Activated naive CD4-positive, alpha-beta T cell treated with anti-CD3 and anti-CD28 coated beads, Interleukin-2, amount 10 ng/mL, durations not matched to agents 7 days and 5 days (primary cell): ENCODE measurements around the gene ZBTB20.

Experiments
- CTCF ChIA-PET: fragments of 350-600 bp; sonication (Branson Sonifier 250); formaldehyde crosslinking; loops from one replicate; lab custom pipeline; 2021; ENCODE audit warnings: antibody characterized with exemption; lab: Charles Lee
- DNase-seq: peaks from one replicate; pipeline ENCODE4 v3.0.0-alpha.2; 2020
- H3K27ac Mint-ChIP-seq: one replicate; pipeline ENCODE4 v1.8.0; 2021; ENCODE audit warnings: mild to moderate bottlenecking, moderate library complexity, mixed read lengths
- H3K27me3 Mint-ChIP-seq: one replicate; pipeline ENCODE4 v1.8.0; 2021; ENCODE audit warnings: mild to moderate bottlenecking, mixed read lengths
- H3K36me3 Mint-ChIP-seq: one replicate; pipeline ENCODE4 v1.8.0; 2021; ENCODE audit warnings: mixed read lengths
- H3K4me1 Mint-ChIP-seq: one replicate; pipeline ENCODE4 v1.8.0; 2021; ENCODE audit warnings: mixed read lengths
- H3K4me3 Mint-ChIP-seq: one replicate; pipeline ENCODE4 v1.8.0; 2021; ENCODE audit warnings: mild to moderate bottlenecking, moderate library complexity, mixed read lengths
- H3K9me3 Mint-ChIP-seq: one replicate; pipeline ENCODE4 v1.8.0; 2021; ENCODE audit warnings: mixed read lengths

ZBTB20 gene

DNA sequence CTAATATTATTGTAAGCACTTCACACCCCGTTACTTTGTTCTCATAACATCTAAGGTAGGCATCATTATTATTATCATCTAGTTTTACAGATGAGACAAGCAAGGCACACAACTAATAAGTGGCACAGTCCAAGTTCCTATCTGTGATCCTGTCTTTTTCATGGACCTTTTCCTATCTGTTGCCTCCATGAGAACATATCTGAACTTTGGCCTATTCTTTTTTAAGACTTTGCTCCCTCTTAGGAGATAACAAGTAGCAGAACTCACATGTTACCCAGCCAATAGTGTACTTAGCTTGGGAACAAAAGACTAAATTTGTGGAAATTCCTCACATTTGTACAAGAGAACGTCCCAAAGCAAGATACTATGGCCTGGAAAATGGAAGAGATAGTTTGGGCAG is 680.8 kb downstream of the ZBTB20 start:
- CTCF ChIA-PET = no interaction called here
- Mint-ChIP-seq H3K4me3 (no peak overlapping the region), H3K27me3 (no peaks in the 10 kb centered on the region), H3K27ac (no peak overlapping the region), H3K4me1 (no peaks in the 10 kb centered on the region), H3K9me3 (no peaks in the 10 kb centered on the region), H3K36me3 (no peaks in the 10 kb centered on the region)
- DNase-seq = no peak

- Mint-ChIP-seq H3K4me1 (no peaks in the 10 kb centered on the region), H3K4me3 (no peak overlapping the region), H3K27me3 (no peaks in the 10 kb centered on the region), H3K27ac (no peak overlapping the region), H3K9me3 (no peaks in the 10 kb centered on the region), H3K36me3 (no peaks in the 10 kb centered on the region)
- no peak for DNase-seq
- CTCF ChIA-PET = no interaction called here
Measured at GRCh38 chr3:114464548-114464947, 682.5 kb downstream of the ZBTB20 start.

DNA sequence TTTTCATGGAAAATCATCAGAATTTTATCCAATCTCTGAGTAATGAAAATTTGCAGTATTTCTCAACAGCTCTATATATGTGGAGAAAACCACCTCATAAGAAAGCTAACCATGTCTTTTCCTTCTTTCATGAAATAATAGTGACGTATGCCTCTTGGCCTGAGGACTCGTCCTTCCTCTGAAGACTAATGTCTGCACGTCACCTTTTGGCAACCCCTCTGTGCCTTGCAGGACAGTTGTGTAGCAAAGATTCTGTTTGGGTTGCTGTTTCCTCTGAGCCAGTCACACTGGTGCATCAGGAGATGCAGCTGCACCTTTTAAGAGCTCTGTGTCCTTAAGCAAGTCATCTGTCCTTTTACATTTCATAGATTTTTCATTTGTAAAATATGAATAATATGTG is 684.3 kb downstream of the ZBTB20 start:
- no peak overlapping the region for H3K4me3 Mint-ChIP-seq
- no peaks in the 10 kb centered on the region for H3K9me3 Mint-ChIP-seq
- no peak for DNase-seq
- H3K27me3 Mint-ChIP-seq = no peaks in the 10 kb centered on the region
- no peak overlapping the region for H3K27ac Mint-ChIP-seq
- no peaks in the 10 kb centered on the region for H3K36me3 Mint-ChIP-seq
- CTCF ChIA-PET = interaction anchor here (0.5 kb wide), 1 partner anchor 1326 kb away, joined by 3 read pairs; no protein-coding TSS in a partner anchor
- H3K4me1 Mint-ChIP-seq = no peaks in the 10 kb centered on the region

DNA sequence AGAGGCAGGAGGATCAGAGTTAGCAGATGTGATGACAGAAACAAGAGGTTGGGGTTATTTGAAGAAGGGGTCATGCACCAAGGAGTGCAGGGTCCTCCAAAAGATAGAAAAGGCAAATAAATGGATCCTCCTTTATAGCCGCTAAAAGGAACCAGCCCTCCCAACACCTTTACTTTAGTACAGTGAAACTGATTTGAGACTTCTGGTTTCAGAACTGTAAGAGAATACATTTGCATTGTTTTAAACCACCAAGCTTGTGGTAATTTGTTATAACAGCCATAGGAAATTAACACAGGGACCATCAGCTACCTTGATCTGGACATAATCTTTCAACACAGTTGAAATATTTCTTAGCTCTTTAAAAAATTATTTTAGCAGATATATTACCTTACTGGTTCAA is 686.6 kb downstream of the ZBTB20 start:
- no peak for DNase-seq
- no peaks in the 10 kb centered on the region for H3K27me3 Mint-ChIP-seq
- no peak overlapping the region for H3K4me3 Mint-ChIP-seq
- H3K27ac Mint-ChIP-seq = no peak overlapping the region
- H3K4me1 Mint-ChIP-seq = no peaks in the 10 kb centered on the region
- H3K9me3 Mint-ChIP-seq = no peaks in the 10 kb centered on the region
- CTCF ChIA-PET = no interaction called here
- no peaks in the 10 kb centered on the region for H3K36me3 Mint-ChIP-seq

- CTCF ChIA-PET = no interaction called here
- H3K36me3 Mint-ChIP-seq = no peaks in the 10 kb centered on the region
- H3K9me3 Mint-ChIP-seq = no peaks in the 10 kb centered on the region
- H3K27ac Mint-ChIP-seq = no peak overlapping the region
- H3K27me3 Mint-ChIP-seq = peaks cover 2% of the 10 kb centered on the region
- no peak for DNase-seq
- H3K4me1 Mint-ChIP-seq = peaks cover 4% of the 10 kb centered on the region
- H3K4me3 Mint-ChIP-seq = no peak overlapping the region
Measured at GRCh38 chr3:114456742-114457141, 690.3 kb downstream of the ZBTB20 start.

GRCh38 chr3:114455432-114455831 is 691.7 kb downstream of the ZBTB20 start:
- Mint-ChIP-seq H3K9me3 (no peaks in the 10 kb centered on the region), H3K27me3 (peaks cover 5% of the 10 kb centered on the region), H3K4me1 (peaks cover 4% of the 10 kb centered on the region), H3K4me3 (no peak overlapping the region), H3K36me3 (no peaks in the 10 kb centered on the region), H3K27ac (no peak overlapping the region)
- DNase-seq = no peak
- CTCF ChIA-PET = no interaction called here

- Mint-ChIP-seq H3K4me3 (no peak overlapping the region), H3K4me1 (peaks cover 4% of the 10 kb centered on the region), H3K36me3 (no peaks in the 10 kb centered on the region), H3K27ac (no peak overlapping the region), H3K27me3 (peaks cover 5% of the 10 kb centered on the region), H3K9me3 (no peaks in the 10 kb centered on the region)
- CTCF ChIA-PET = no interaction called here
- DNase-seq = no peak
Measured at GRCh38 chr3:114454551-114455251, 692.4 kb downstream of the ZBTB20 start.

DNA sequence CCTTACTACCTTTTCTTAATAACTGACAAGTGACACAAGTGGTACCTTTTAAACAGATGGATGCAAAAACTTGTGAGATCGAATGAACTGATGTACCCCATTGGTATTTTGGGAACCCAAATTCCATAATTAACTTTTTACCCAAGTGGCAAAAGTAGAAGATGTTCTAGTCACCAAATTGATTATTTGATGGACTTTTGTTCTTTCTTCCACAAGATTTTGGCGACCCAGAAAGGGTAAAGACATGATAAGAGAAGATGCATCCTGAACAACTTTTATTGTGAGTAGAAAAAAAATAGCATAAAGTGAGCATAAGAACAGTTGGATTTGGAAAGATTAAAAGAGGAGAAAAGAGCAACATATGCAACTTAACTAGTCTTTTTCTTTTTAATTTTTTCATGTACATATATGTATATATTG is 693.7 kb downstream of the ZBTB20 start:
- Mint-ChIP-seq H3K27ac (no peak overlapping the region), H3K4me3 (no peak overlapping the region), H3K36me3 (no peaks in the 10 kb centered on the region), H3K9me3 (no peaks in the 10 kb centered on the region), H3K27me3 (peaks cover 5% of the 10 kb centered on the region), H3K4me1 (peaks cover 4% of the 10 kb centered on the region)
- CTCF ChIA-PET = interaction anchor here (0.8 kb wide), 1 partner anchor 34 kb away, joined by 3 read pairs; no protein-coding TSS in a partner anchor
- DNase-seq = no peak

GRCh38 chr3:114452937-114453336 is 694.2 kb downstream of the ZBTB20 start:
- H3K4me1 Mint-ChIP-seq = peaks cover 4% of the 10 kb centered on the region
- H3K27me3 Mint-ChIP-seq = peaks cover 5% of the 10 kb centered on the region
- no peak for DNase-seq
- H3K27ac Mint-ChIP-seq = no peak overlapping the region
- CTCF ChIA-PET = interaction anchor here (0.8 kb wide), 1 partner anchor 34 kb away, joined by 3 read pairs; no protein-coding TSS in a partner anchor
- no peak overlapping the region for H3K4me3 Mint-ChIP-seq
- H3K9me3 Mint-ChIP-seq = no peaks in the 10 kb centered on the region
- H3K36me3 Mint-ChIP-seq = no peaks in the 10 kb centered on the region

GRCh38 chr3:114452256-114452655 is 694.8 kb downstream of the ZBTB20 start:
- no peak overlapping the region for H3K4me3 Mint-ChIP-seq
- peaks cover 5% of the 10 kb centered on the region for H3K27me3 Mint-ChIP-seq
- no peak for DNase-seq
- H3K27ac Mint-ChIP-seq = no peak overlapping the region
- H3K9me3 Mint-ChIP-seq = no peaks in the 10 kb centered on the region
- H3K4me1 Mint-ChIP-seq = peaks cover 4% of the 10 kb centered on the region
- CTCF ChIA-PET = no interaction called here
- H3K36me3 Mint-ChIP-seq = no peaks in the 10 kb centered on the region

GRCh38 chr3:114451561-114452018 is 695.5 kb downstream of the ZBTB20 start:
- no peaks in the 10 kb centered on the region for H3K36me3 Mint-ChIP-seq
- no peak overlapping the region for H3K4me3 Mint-ChIP-seq
- peaks cover 5% of the 10 kb centered on the region for H3K27me3 Mint-ChIP-seq
- peaks cover 4% of the 10 kb centered on the region for H3K4me1 Mint-ChIP-seq
- CTCF ChIA-PET = interaction anchor here (0.9 kb wide), 1 partner anchor 17 kb away, joined by 3 read pairs; no protein-coding TSS in a partner anchor
- DNase-seq = no peak
- no peak overlapping the region for H3K27ac Mint-ChIP-seq
- no peaks in the 10 kb centered on the region for H3K9me3 Mint-ChIP-seq

GRCh38 chr3:114451051-114451451 is 696.0 kb downstream of the ZBTB20 start:
- CTCF ChIA-PET = interaction anchor here (0.9 kb wide), 1 partner anchor 17 kb away, joined by 3 read pairs; no protein-coding TSS in a partner anchor
- peaks cover 5% of the 10 kb centered on the region for H3K27me3 Mint-ChIP-seq
- no peaks in the 10 kb centered on the region for H3K36me3 Mint-ChIP-seq
- H3K4me3 Mint-ChIP-seq = no peak overlapping the region
- H3K4me1 Mint-ChIP-seq = peaks cover 4% of the 10 kb centered on the region
- H3K27ac Mint-ChIP-seq = no peak overlapping the region
- H3K9me3 Mint-ChIP-seq = no peaks in the 10 kb centered on the region
- DNase-seq = no peak

DNA sequence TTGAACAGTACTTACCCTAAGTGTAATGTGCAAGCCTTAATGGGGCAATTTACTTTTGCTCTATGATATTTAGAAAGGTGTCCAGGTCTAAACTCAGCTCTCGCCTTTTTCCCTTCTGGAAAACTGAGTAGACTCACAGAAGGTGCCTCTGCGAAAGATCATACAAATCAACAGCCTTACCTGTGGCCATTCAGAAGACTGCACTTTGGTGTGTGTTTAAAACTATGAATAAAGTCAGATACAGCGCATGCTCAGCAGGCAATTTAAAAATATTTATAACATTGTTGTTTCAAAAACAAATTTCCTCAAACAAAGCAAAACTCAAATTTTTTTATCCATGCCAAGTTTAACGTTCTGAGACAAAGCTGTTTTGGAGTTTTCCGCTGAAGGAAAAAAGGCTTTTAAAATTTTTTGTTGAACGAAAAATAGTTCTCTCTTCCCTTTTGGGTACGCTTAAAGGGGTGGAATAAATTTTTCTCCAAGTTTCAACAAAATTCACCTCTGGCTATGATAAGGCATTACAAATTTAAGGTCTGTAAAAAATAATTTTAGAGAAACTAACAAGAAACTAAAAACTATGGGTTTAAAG is 697.0 kb downstream of the ZBTB20 start:
- H3K4me3 Mint-ChIP-seq = no peak overlapping the region

GRCh38 chr3:114449271-114450007 is 697.6 kb downstream of the ZBTB20 start:
- Mint-ChIP-seq H3K36me3 (no peaks in the 10 kb centered on the region), H3K27me3 (peaks cover 5% of the 10 kb centered on the region), H3K27ac (no peak overlapping the region), H3K4me3 (no peak overlapping the region), H3K9me3 (no peaks in the 10 kb centered on the region), H3K4me1 (peaks cover 4% of the 10 kb centered on the region)
- DNase-seq = no peak
- CTCF ChIA-PET = no interaction called here

More for the DNA sequence above, 697.0 kb downstream of the ZBTB20 start:
- H3K9me3 Mint-ChIP-seq = no peaks in the 10 kb centered on the region
- H3K36me3 Mint-ChIP-seq = no peaks in the 10 kb centered on the region
- no peak overlapping the region for H3K27ac Mint-ChIP-seq
- H3K27me3 Mint-ChIP-seq = peaks cover 5% of the 10 kb centered on the region
- CTCF ChIA-PET = no interaction called here
- peaks cover 4% of the 10 kb centered on the region for H3K4me1 Mint-ChIP-seq
- no peak for DNase-seq
